ENCODE measurements around the gene GALNTL6. TPM values are rescaled to one million over a fixed set of nuclear protein-coding genes. Genes with fewer than 3 reads are reported as not detected.
"Not testable (repeated sequence)": the region's sequence is repeated elsewhere in the genome, so short reads cannot be mapped to it uniquely, and the experiment has no call there.

Gene GALNTL6
- total RNA-seq, 1 donor from 2014 or later = 0.29 TPM

DNA sequence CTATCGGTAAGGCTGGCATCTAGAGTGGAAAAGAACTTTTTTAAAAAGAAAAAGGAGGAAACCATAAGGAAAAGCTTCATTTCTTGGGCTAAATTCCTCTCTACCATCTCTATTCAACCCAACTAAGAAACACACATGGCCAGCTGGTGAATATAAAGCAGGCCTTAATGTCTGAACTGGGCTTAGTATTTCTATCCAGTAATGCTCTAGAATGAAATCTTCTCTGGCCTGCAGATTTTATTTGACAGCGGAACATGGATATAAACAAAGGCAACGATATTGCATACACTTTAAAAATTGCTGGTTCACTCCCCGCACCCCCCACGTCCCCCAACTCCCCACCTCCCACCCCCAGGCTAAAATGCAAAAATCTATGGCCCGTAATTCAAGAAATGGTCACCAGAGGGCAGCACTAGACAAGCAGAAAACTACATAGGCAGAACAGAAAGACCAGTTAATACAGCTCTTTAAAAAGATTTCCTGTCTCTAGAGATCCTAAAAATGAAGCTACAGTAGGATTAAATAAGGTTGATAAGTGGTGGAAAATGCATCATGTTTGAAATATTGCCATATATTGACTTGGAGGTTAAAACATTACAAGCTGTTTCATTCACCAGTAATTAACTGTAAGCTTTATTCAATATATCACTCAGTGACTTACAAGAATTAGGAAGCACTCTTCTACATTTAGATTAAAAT lies 1200.2 kb downstream of the GALNTL6 start:
- DNase-seq (ENCODE audit: low spot score) = no peak

DNA sequence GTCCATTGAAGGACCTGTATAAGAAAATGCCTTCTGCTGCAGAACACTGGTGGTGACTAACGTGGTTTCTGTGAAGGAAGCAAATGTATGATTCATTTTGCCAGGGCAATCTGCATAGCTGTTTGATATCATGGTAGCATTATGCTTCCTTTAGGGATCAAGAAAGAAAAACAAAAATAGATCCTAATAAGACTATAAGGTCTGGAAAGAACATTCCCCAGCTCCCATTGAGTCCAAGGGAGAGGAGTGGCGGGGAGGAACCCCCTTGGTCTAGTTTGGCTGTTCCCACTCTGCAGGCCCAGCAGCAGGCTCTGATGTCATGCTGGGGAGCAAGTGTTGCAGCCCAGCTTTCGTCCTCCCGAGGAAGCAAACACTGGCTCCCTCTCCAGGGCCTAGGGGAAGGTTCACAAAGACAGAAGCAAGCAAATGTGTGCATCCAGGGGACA lies 1200.9 kb downstream of the GALNTL6 start:
- no peak for DNase-seq (ENCODE audit: low spot score)

DNA sequence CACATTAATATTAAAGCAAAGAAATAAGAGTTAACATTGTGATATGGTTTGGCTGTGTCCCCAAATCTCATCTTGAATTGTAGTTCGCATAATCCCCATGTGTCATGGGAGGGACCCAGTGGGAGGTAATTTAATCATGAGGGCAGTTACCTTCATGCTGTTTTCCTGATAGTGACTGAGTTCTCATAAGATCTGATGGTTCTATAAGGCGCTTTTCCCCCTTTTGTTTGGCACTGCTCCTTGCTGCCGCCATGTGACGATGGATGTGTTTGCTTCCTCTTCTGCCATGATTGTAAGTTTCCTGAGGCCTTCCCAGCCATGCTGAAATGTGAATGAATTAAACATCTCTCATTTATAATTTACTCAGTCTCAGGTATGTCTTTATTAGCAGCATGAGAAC lies 1201.6 kb downstream of the GALNTL6 start:
- DNase-seq (ENCODE audit: low spot score) = no peak

DNA sequence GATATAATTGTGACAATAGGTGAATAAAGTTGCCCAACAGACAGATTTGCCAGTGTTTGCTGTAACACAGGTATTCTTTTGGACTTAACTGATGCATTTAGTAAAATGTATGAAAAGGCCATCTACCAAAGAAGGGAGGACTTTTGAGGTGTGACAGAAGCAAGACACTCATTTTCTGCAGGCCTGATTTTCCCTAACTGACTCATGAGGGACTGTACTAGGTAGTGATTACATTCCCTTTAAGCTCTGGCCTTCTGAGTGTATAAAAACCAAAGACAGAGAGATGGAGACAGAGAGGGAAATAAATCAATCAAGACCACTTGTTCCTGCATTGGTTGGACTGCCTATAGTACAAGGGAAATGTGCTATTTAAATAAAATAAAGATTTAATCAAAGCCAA lies 1204.6 kb downstream of the GALNTL6 start:
- no peak for DNase-seq (ENCODE audit: low spot score)

DNA sequence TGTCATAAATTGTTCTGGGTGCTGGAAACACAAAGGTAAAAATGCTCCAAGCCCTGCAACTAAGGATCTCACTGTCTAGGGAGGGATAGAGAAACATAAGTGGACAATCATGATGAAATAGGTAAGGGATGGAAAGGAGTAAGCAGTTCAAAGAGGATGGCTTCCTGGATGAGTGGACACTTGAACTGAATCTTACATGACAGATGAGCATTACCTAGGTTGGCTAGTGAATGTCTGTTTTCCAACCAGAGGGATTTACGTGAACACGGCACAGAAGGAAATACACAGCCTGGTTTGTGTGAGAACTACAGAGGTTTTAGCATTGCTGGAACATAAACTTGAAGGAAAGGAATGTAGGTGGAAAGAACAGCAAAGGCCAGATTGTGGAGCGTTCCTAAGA lies 1205.2 kb downstream of the GALNTL6 start:
- no peak for DNase-seq (ENCODE audit: low spot score)

DNA sequence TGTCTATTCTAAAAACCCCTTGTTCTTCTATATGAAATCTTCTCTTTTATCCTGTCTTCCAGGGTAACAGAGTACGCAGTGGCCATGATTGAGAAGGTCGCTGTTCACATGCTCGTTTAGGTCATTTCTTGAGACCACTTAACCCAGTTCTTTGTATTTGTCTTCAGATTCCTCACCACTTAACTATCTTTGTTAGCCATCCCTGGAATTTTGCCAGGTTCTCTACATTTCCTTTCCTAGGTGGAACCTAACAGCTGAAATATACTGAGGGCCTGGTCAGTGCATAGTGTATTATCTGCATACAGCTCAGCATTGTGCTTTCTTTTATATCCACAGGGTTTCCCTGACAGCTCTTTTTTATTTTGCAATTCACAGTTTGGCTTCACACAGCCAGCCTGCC lies 1206.5 kb downstream of the GALNTL6 start:
- DNase-seq (ENCODE audit: low spot score) = no peak

DNA sequence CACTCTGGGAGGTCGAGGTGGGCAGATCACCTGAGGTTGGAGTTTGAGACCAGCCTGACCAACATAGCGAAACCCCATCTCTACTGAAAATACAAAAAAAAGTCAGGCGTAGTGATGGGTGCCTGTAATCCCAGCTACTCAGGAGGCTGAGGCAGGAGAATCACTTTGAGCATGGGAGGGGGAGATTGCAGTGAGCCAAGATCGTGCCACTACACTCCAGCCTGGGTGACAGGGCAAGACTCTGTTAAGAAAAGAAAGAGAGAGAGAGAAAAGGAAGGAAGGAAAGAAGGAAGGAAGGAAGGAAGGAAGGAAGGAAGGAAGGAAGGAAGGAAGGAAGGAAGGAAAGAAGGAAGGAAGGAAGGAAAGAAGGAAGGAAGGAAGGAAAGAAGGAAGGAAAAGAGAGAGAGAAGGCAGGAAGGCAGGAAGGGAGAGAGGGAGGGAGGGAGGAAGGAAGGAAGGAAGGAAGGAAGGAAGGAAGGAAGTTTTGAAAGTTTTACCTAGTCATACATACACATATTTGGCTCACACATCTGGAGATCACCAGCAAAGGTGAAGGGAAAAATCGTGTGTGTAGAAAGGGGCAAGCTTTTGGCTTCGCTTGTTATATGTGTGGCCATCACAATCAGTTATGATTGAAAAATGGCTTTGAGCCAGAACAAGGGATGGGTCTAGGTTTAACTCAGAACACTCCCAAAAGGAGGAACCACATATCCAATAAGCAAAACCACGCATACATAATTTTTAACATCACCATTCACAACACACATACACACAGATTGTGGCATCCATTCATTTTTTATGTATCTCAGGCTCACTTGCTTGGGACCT lies 1208.8 kb downstream of the GALNTL6 start:
- DNase-seq (ENCODE audit: low spot score) = not testable (repeated sequence)

DNA sequence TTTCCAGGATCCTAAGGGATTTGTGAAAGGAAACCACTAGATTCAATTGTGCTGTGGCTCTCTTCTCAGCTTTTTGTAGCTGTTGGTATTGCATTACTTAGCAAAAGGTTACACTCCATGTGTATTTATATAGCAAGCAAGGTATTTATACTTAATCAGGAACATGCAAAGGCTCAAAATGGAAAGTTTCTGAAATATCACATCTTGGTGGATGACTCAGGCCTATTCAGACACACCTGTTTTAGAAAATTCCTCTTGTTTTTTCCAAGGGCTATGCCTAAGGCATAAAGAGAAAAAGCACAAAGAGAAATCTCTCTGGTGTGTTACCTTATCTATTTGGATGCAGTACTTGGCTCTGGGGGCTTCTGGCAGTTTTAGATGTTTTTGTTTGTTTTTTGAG lies 1211.0 kb downstream of the GALNTL6 start:
- DNase-seq (ENCODE audit: low spot score) = no peak

DNA sequence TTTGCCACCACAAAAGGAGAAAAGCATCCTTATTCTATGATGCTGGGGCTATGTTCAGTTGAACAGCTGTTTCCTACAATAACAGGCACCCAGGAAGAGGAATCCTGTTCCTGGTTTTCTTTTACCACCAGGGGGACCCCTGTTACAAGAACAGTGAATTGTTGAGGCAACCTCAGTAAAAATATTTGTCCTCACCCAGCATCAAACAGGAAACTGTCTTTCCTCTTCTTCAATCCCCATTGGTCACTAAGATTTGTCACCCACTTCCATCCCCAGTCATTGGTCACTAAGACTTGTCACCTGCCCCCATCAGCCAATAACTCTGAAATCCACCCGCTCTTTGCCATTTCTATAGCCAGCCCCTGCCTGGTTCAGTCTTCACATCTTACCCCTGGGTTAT lies 1211.9 kb downstream of the GALNTL6 start:
- peak; percentile 56 for DNase-seq (ENCODE audit: low spot score)

DNA sequence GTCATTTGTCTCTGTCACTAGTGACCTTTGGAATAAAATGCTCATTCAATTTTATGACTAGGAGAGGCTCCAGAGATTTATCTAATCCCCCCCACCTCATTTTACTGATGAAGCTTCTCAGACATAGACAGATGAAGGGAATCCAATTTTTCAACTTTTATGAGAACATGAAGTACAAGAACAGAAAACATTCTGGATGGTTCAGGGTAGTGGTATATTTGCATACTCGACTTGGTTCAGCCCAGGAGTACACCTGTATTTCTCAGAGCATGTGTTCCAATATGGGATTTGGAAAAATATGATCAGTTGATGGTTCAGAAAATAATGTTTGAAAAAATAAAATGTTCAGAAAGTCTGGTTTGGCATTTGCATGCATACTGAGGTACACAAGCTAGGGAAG lies 1224.0 kb downstream of the GALNTL6 start:
- DNase-seq (ENCODE audit: low spot score) = no peak

DNA sequence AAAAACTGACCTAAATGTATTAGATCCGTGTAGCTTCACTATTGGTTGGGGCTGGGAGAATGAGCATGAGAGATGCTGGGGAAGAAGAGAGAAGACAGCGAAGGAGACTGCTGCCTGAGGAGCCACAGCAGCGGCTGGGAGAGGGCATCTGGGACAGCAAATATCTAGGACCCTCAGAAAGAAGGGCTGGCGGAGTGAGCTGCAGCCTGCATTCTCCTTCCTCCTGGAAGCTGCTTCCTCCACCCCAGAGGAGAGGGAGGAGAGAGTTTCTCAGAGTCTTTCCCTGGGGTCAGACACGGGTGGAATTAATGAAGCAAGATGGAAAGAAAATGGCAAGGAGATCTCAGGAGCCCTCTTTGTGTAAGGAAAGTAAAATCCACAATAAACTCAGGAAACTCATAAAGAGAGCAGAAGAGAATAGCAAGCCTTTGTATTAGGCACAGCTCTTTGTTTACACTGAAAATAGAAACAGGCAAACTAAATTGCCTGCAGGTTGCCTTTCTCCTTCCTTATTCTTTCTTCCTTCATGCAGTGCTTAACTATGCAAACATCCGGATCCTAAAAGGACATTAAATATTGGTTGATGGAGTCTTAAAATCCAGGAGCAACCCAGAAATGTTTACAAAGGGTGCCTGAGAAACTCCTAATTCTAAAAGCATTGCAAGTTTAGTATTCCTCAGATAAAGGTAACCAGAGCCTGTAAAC lies 1225.1 kb downstream of the GALNTL6 start:
- DNase-seq (ENCODE audit: low spot score) = no peak

DNA sequence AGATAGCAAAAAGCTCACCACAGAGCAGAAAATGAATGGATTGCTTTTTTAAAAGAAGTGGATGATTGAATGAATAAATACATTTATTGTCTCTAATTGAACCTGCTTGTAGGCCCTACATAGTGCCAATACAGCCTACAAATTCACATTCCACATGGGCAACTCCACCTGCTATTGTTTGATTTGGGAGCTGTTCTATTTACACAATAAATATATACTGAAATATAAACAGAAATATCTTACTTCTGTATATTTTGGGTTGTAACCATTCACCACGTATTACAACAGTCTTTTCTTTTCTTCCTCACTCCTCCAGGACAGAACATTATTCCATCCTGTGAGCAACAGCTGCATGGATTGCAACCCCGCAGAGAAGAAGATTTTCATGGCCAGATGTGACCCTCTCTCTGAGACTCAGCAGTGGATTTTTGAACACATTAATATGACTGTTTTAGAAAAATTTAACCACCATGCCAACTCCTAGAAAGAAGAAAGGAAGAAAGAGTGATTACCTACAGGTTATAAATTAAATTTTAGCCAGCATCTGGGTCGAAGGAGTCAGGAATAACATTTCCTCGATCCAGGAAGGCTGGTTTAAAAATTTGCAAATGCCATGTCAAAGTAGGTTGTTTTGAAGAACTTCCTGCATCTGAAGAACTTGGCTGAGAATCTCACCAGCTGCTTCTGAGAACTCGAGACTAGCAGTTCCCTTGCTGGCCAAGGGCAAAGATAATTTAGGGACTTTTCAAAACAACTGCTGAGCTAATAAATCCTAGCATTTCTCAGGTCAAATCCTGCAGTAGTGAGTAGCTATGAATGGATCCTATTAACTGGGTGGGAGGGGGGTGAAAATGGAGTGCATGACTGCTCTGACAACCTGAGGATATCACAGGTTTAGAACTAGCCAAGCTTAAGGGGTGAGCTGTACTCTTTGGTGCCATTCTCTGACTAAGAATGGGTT lies 1226.7 kb downstream of the GALNTL6 start:
- no peak for DNase-seq (ENCODE audit: low spot score)

DNA sequence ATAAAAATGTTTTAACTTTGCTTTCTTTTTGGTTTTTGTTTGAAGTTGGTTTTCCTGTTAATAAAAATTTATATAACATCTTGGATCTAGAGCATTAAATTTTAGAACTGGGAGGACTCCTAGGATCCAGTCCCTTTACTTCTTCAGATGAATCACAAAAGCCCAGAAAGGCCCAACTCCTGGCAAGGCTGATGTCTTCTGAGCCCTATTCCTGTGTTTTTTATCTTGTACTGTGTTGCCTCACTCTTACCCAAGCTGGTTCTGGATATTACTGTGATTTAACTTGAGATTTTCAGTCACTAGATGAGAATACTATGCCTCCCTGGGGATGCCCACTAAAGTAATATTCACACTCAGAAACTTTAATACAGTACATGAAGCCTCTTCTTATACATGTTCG lies 1228.3 kb downstream of the GALNTL6 start:
- no peak for DNase-seq (ENCODE audit: low spot score)

DNA sequence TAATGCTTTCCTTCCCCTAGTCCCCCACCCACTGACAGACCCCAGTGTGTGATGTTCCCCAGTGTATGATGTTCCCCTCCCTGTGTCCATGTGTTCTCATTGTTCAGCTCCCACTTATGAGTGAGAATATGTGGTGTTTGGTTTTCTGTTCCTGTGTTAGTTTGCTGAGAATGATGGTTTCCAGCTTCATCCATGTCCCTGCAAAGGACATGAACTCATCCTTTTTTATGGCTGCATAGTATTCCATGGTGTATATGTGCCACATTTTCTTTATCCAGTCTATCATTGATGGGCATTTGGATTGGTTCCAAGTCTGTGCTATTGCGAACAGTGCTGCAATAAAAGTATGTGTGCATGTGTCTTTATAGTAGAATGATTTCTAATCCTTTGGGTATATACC lies 1228.9 kb downstream of the GALNTL6 start:
- not testable (repeated sequence) for DNase-seq (ENCODE audit: low spot score)

DNA sequence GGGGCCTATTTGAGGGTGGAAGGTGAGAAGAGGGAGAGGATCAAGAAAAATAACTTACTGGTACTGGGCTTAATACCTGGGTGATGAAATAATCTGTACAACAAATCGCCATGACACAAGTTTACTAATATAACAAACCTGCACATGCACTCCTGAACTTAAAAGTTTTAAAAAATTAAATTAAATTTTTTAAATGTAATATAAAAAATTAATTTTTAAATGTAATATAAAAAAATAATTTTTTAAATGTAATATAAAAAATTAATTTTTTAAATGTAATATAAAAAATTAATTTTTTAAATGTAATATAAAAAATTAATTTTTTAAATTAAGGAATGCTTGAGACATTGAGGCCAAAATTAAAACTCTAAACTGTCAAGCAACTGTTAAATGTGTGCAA lies 1231.1 kb downstream of the GALNTL6 start:
- DNase-seq (ENCODE audit: low spot score) = no peak

DNA sequence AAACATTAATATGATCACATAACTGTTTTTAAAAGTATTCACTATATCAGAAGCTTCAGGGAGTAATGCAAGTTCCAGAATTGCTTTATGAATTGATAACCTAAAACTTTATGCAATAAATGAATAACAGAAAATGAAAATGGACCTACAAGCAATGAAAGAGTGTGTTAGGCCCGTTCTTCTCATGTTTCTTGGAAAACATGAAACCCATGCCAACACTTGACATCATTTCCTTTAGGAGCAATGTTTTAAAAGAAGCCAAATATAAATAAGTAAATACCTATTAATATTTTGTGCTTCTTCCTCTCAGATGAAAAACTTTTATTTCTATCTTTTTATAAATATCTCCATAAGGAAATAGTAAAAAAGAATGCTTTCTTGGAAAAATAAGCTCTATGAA lies 1232.4 kb downstream of the GALNTL6 start:
- DNase-seq (ENCODE audit: low spot score) = no peak

DNA sequence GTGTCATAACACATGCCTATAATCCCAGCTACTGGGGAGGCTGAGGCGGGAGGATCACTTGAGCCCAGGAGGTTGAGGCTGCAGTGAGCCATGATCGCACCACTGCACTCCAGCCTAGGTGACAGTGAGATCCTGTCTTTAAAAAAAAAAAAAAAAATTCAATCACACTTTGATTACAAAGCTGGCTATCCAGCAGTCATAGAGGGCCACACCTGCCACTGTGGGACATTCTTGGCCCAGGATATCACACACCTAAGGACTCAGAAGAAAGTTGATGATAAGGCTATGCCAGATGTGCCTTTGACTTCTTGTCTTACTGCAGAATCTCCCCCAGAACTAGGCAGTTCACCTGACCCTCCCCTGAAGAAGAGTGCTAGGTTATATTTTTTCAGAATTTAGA lies 1232.9 kb downstream of the GALNTL6 start:
- no peak for DNase-seq (ENCODE audit: low spot score)

DNA sequence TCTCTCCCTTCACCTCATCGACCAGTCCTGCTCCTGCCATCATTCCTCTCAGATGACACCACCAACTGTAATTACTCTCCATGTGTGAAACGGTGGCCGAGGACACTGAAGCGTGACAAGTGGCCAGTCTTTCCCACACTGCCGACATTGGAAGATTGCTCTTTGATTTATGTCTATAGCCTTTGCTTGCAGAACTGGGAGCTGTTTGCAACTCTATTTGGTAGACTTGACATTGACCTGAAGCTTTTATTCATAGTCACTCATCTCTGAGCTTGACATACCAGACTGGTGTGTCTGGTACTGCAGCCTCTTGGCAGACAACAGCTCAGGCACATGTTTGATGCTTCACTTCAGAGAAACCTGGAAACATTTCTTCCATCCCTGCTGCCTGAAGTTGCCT lies 1233.6 kb downstream of the GALNTL6 start:
- no peak for DNase-seq (ENCODE audit: low spot score)

DNA sequence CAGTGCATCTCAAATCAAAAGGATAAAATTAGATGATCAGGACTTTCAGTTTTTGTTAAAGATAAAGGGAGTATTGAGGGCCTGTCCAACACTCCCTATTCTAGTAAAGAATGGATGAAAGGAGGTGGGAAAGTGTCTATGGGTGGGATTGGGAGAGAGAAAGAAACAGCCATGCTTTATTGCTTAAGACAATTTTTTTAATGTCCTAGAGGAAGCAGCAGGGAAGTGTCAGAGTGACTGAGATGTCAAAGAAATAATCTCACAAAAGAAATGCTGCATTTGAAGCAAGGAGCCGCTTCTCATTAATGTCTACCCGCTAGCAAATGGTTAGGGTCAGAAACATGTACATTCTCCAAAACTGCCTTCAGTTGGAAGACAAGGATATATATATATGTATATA lies 1238.0 kb downstream of the GALNTL6 start:
- no peak for DNase-seq (ENCODE audit: low spot score)

DNA sequence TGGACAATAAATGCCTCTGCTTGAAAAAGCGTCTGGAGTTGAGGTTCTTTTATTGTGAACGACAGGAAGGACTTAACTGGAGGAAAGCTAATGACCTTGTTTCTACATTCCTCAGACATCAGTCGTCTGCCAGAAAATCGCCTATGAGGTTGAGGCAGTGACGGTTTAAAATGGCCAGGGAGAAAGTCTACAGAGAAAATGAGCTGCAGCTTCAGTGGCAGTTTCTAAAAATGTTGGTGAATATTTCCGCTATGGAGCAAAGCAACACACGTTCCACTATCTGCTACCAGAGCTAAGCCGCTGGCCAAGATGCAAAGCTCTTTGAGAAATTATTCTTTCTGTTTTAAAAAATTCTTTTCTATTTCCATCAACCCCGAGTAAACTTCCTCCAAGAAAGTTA lies 1238.5 kb downstream of the GALNTL6 start:
- no peak for DNase-seq (ENCODE audit: low spot score)

DNA sequence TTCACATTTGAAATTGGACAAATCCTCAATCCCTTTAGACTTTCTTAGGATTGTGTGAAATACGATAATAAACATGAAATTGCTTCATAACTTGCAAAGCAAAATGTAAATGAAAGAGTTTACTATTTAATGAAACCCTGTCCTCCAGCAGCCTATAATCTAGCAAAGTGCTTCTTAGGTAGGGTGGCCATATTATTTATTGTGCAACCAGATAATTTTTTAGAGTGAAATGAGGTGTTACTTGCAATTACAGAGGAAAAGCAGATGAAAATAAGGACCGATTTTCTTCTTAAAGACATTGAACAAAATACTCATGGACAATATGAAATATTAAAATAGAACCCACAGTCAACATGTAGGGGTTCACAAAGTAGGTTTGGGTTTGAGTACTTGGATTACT lies 1239.2 kb downstream of the GALNTL6 start:
- DNase-seq (ENCODE audit: low spot score) = no peak

DNA sequence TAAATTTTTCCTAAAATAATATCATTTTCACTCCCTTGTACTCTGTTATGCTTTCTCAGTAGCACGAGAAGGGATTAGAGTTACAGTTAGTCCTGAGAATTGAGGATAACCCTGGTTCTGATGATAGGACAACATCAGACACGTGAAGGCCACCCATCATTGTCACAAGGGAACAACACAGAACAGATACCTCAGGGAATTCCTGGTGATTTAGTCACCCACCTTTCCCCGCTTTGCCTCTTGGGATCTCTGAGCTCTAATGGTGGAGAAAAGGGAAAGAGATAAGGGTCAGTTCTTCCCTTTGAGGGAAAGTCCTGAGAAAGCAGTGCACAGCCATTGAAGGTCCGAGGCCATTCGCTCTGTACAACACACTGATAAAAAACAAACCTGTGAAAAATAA lies 1243.1 kb downstream of the GALNTL6 start:
- DNase-seq (ENCODE audit: low spot score) = no peak
